Stimulated activated CD4-positive, alpha-beta T cell treated with anti-CD3 and anti-CD28 coated beads, Interleukin-1b, Interleukin-23, amount 100 ng/mL, for 4 hours (primary cell): ENCODE results near the gene BORA.
"Not testable (repeated sequence)": the region's sequence is repeated elsewhere in the genome, so short reads cannot be mapped to it uniquely, and the experiment has no call there.

ENCODE experiments used
- DNase-seq, 2 donors: peaks; one replicate each; pipeline ENCODE4 v3.0.0-alpha.2; 2020; ENCODE audit warnings: low read depth in 2 of 2

BORA gene

DNA sequence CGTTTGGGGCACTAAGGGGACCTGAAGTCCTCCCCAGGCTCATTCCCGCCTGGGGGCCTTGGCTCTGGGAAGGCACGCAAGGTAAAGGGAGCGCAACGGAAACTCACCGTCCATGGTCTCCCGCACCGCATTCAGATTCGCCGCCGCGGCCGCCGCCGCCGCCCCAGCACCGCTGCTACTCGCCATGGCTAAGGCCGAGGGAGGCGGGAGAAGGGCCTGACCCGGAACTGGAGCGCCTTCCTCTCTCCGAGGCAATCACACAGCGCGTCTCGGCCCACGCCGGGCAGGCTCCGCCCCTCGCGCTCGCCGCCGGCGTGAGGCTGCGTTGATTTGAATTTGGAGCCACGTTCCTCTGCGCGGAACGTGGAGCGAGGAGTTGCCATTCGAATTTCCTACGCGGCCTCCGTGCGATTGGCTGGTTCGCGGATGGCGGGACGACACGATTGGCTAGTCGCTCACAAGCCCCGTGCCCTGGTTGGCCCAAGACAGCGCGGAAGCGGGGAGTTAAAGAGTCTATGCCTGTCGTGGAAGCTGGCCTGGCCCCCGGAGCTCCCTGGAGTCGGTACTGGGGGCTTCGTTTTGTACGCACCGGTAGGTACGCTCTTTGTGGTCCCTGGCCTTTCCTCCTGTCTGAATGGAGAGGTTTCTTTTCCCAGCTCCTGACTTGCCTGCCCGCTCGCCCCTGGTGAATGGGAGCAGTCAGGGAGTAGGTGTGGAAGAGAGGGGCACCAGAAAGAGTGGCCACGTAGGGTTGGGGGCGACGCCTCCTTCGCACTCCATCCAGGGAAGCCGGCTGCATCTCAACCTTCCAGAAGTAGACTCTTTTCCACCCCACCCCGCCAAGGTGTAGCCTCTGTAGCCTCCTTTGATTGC is at the start of gene BORA, which contains the start of gene MZT1:
Gene BORA, plus strand, starts transcription at position 507 of the 873 bp plus-strand sequence. CDS start 1,018 bp downstream, outside the sequence.
Gene MZT1, minus strand, starts transcription at position 213 of the 873 bp plus-strand sequence. Its CDS starts 27 bp downstream, at position 186.
- peak; percentile 88 to 91 for DNase-seq

DNA sequence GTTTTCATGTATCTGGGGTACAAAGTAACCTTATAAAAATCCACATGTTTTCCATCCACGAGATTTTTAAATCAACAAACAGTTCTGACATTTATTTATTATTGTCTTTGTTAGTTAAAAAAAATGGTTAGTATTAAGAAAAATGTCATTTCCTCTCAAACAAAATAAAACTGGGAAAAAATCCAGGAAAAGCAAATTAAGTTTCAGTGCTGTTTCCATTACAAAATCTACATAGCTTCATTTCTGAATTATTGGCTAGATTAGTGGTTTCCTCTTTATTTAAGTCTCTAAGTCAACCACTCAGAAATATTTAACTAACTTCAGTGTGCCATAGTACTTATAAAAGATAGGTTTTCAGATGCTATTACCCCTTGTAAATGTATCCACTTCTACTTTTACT is 49.4 kb upstream of the BORA start:
- no peak for DNase-seq

- DNase-seq: no peak
Measured at GRCh38 chr13:72680353-72680752, 47.4 kb upstream of the BORA start.

GRCh38 chr13:72686766-72687165 is 41.0 kb upstream of the BORA start:
- no peak for DNase-seq

DNA sequence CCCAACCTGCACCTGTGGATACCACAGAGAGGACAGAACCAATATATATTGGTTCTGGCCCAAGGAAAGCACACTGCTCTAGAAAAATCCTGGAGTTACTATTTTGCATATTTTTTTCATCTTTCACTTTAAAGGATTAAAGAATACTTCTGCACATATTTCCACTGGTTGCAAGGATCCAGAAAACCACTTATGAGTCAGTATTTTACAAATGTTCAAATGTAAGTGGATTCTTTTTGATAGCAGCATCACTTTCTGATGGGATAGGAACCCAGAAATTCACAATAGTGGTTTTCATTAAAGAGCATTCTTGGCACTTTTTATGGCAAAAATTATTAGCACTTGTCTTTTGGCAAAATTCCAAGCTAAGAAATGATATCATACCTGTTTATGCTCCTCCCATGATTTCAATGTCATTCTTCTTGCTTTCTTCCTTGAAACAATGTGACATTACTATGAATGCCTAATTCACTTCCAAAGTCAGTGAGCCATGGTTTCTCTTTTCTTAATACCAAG is 38.5 kb upstream of the BORA start:
- DNase-seq: no peak

- no peak for DNase-seq
Measured at GRCh38 chr13:72692884-72693514, 34.7 kb upstream of the BORA start.

- no peak for DNase-seq
Measured at GRCh38 chr13:72693832-72694231, 33.9 kb upstream of the BORA start.

DNA sequence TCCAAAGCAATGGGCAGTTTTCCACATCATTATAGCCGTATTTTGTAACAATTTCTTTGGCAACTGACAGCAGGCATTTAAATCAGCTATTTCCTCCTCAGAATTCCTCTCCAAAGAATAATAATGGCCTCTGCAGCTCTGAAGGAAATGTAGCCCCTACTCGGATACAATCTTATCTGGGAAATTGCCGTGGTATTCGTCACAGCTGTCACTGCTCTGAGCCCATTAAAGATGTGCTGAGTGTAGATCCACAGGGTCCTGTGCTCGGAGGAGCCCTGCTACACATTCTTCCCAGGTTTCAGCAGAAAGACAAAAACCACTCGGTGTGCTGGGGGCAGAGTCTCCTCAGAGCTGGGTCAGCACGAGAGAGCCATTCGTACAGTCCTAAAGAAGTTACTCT is 33.4 kb upstream of the BORA start:
- no peak for DNase-seq

GRCh38 chr13:72696579-72696978 is 31.1 kb upstream of the BORA start:
- DNase-seq: no peak

- DNase-seq: no peak
Measured at GRCh38 chr13:72698164-72698563, 29.6 kb upstream of the BORA start.

DNA sequence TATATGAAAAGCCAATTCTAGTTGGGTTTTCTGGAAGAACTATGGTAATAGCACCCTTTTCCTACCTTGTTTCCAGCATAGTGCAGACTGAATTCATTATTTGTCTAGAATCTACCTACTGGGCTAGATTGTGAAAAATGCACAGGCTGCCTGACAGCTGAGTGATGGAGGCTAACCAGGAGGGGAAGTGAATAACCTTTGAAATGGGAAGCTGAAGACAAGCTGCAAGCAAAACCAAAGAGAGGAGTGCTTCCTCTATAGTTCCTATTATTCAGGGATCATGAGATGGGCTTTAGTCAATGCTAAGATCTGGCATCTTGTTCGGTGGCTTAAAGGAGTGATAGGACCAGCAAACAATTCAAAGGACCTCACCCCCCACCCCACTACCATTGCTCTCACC is 27.2 kb upstream of the BORA start:
- no peak for DNase-seq

DNA sequence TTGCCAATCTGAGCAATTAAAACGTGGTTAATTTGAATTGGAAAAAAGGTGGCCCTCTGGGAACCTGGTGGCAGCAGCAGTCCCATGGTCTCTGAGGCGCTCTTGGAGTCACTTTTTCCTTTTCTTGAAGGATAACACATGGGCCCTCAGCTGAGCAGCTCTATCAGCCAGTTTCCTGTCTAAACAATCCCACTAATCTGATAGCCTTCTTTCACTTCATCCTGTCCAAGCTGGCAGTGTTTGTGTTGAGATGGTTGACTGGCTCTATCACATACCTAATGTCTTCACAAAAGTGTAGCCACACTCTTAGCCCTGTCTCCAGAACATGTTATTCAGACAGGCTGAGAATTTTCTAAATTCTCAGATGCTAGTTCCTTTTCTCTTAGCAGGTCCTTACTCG is 10.9 kb upstream of the BORA start:
- DNase-seq: no peak

DNA sequence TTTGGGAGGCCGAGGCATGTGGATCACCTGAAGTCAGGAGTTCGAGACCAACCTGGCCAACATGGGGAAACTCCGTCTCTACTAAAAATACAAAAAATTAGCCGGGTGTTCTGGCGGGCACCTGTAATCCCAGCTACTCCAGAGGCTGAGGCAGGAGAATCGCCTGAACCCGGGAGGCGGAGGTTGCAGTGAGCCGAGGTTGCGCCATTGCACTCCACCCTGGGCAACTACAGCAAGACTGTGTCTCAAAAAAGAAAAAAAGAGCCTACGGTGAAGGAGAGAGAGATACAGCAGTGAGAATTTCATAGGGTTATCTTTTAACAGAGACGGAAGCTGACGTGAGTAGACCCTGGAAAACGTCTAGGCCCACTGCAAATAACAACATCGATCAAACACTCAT is 1.5 kb upstream of the BORA start:
- DNase-seq: not testable (repeated sequence)

GRCh38 chr13:72726726-72727416 is 852 bp upstream of the BORA start:
- DNase-seq: peak; percentile 3 to 30

- DNase-seq: no peak
Measured at GRCh38 chr13:72728290-72728605, 525 bp downstream of the BORA start.

GRCh38 chr13:72737033-72737432 is 9.3 kb downstream of the BORA start:
- no peak for DNase-seq

DNA sequence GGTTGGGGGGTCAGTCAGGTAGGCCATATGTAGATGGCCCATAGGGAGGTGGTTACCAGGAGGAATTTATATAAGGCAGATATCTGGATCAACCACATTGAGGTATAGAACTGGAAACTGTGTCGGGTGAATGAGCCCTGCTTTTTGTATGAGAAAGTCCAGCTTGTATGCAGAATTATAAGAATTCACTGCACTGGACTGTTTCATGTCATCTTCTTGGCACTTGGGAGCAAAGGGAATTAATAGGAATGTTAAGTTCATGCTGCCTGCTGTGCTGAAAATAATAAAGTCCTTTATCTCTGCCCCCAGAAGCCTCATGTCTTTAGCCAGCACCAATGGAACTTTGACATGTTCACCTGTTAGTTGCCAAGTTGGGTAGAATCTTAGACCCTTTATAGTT is 12.3 kb downstream of the BORA start:
- no peak for DNase-seq

DNA sequence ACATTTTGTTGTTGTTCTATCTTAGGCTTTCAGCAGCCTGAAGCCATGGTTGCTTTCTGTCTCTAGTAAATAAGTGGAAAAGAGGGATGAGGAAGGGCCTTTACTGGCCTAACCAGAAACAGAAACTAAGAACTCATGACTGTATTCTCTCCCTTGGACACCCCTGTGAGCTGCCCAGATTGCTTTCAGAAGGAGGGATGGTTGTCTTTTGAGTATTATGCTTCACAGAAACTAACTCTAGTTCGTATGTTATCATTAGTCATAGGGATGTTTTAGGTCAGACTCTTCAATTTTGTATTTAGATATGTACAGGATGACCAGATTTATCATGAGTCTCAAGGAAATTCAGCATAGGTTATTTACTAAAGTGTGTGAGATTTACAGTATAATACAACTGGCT is 17.5 kb downstream of the BORA start:
- no peak for DNase-seq

GRCh38 chr13:72751220-72751619 is 23.5 kb downstream of the BORA start:
- no peak for DNase-seq

GRCh38 chr13:72754111-72754510 is 26.4 kb downstream of the BORA start:
- no peak for DNase-seq

DNA sequence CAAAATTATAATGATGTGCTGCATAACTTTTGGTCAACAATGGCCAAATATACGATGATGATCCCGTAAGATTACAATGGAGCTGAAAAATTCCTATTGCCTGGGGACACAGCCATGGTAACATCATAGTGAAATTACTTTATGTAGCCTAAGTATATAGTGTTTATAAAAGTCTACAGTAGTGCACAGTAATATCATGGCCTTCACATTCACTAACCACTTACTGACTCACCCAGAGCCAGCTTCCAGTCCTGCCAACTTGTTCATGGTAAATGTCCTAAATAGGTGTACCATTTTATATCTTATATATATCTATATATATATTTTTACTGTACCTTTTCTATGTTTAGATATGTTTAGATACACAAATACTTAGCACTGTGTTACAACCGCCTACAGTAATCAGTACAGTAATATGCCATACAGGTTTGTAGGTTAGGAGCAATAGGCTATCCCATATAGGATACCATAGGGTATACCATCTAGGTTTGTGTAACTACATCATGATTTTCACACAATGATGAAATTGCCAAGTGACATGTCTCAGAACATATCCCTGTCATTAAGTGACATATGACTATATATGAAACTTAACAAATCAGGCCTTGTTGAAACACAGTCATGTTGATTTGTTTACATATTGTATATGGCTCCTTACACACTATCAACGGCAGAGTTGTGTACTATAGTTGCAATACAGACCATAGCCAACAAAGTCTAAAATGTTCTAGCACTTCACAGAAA is 30.2 kb downstream of the BORA start:
- DNase-seq: no peak

GRCh38 chr13:72760189-72760588 is 32.5 kb downstream of the BORA start:
- DNase-seq: no peak
